ENCODE data around the gene HSPB8.

The HSPB8 gene

DNA sequence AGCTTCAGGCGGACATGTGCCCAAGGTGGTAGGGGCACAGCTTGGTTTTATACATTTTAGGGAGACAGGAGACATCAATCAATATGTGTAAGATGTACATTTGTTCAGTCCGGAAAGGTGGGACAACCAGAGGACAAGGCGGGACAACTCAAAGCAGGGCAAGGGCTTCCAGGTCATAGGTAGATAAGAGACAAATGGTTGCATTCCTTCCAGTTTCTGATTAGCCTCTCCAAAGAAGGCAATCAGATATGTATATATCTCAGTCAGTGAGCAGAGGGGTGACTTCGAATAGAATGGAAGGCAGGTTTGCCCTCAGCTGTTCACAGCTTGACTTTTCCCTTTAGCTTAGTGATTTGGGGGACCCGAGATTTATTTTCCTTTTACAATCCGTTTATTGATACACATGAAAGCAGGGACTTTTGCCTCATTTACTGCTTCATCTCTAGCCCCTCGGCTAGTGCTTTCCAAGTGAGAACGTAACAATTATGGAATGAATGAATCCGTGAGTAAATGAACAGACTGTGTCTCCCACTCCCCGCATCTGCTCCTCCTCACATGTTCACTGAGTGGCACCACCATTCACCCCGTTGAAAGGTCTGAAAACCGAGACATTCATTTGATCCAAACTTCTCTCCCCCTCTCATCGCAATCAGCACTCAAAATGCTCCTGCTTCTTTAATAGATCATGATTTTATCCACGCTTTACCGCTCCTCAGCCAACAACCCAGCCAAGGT is 6.9 kb upstream of the HSPB8 start:
- TF ChIP-seq, protein P1, sequence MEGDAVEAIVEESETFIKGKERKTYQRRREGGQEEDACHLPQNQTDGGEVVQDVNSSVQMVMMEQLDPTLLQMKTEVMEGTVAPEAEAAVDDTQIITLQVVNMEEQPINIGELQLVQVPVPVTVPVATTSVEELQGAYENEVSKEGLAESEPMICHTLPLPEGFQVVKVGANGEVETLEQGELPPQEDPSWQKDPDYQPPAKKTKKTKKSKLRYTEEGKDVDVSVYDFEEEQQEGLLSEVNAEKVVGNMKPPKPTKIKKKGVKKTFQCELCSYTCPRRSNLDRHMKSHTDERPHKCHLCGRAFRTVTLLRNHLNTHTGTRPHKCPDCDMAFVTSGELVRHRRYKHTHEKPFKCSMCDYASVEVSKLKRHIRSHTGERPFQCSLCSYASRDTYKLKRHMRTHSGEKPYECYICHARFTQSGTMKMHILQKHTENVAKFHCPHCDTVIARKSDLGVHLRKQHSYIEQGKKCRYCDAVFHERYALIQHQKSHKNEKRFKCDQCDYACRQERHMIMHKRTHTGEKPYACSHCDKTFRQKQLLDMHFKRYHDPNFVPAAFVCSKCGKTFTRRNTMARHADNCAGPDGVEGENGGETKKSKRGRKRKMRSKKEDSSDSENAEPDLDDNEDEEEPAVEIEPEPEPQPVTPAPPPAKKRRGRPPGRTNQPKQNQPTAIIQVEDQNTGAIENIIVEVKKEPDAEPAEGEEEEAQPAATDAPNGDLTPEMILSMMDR (IDR thresholded peaks at IDR 0.05; ENCODE audit: insufficient read depth, low read length, poor library complexity, severe bottlenecking), result no peak
- H3K27me3 ChIP-seq (replicated peaks; ENCODE audit: control insufficient read depth, insufficient read depth, low read length), result no peaks in the 10 kb centered on the region
- DNase-seq (ENCODE audit: extremely low read depth, insufficient read length), result no peak
- H3K4me3 ChIP-seq (replicated peaks; ENCODE audit: low read depth, low read length), result no peak overlapping the region
- H3K36me3 ChIP-seq (ENCODE audit: control insufficient read depth, insufficient read depth, low read length), result no peaks in the 10 kb centered on the region

DNA sequence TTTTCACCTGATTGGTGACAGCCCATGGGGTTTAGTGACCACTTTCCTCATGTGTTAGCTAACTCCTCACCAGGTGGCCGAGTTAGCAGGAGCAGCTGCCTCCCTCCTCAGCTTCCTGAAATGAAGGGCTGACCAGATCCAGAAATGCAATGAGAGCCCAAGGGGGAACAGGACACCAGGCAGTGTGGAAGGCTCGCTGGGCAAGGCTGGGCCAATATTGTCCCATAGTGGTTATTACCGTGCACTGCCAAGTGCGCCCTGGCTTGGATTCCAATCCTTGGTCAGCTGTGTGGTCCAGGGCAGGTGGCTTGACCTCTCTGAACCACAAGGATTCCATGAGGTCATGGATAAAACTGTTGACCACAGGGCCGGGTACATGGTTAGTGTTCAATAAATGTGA is 3.6 kb upstream of the HSPB8 start:
- no peak for DNase-seq (ENCODE audit: extremely low read depth, insufficient read length)
- Histone ChIP-seq H3K36me3 (ENCODE audit: control insufficient read depth, insufficient read depth, low read length) (no peaks in the 10 kb centered on the region), H3K4me3 (replicated peaks; ENCODE audit: low read depth, low read length) (no peak overlapping the region), H3K27me3 (replicated peaks; ENCODE audit: control insufficient read depth, insufficient read depth, low read length) (no peaks in the 10 kb centered on the region; the same call in 1 of the 2 replicates)
- TF ChIP-seq, protein P1 (IDR thresholded peaks at IDR 0.05; ENCODE audit: insufficient read depth, low read length, poor library complexity, severe bottlenecking), result no peak

DNA sequence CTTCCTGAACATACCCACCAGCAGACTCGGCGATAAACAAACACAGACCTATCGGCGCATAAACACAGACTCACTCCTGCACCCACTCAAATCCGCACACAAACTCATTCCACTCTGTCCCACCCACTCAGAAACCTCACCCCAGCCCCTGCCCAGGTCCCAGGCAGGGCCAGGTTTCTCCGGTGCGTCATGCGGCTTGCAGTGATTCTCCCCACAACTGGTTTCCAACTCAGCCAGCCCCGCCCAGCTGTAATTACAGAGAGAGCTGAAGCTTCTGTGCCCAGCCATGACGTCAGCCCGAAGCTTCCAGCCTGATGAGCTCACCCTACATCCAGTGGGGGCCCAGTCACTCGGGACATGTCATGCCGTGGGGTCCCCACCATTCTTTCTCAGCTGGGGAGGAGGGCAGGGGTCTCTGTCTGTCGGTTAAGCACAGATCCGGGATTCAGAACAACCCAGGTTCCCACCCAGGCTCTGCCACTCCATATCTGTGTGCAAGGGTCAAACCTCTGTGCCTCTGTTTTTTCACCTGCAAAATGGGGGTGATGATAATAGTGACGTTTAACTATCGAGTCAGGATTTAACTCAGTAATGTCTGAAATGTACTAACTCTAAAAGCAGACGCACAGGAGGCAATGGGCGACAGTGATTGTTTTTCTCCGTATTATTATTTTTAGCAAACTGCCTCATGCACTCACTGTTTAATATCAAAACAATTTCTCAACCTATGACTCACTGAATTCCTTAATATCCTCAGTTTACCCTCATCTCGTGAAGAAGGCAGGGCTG is 2.3 kb upstream of the HSPB8 start:
- DNase-seq (ENCODE audit: extremely low read depth, insufficient read length), result no peak
- no peaks in the 10 kb centered on the region for H3K36me3 ChIP-seq (ENCODE audit: control insufficient read depth, insufficient read depth, low read length)
- H3K4me3 ChIP-seq (replicated peaks; ENCODE audit: low read depth, low read length), result no peak overlapping the region
- TF ChIP-seq, protein P1 (IDR thresholded peaks at IDR 0.05; ENCODE audit: insufficient read depth, low read length, poor library complexity, severe bottlenecking), result no peak
- no peaks in the 10 kb centered on the region; the same call in 1 of the 2 replicates for H3K27me3 ChIP-seq (replicated peaks; ENCODE audit: control insufficient read depth, insufficient read depth, low read length)

DNA sequence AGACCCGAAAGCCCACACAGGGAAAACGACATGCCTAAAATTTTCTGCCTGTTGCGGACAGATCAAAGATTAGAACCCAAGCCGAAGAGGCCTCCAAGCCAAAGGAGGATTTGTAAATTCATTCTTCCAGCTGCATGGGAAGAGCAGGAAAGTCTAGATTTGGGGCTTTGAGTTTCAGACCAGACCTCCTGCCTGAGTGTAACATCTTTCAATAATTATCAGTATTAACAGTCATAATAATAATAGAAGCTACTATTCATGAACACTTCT is 1.7 kb upstream of the HSPB8 start:
- no peak overlapping the region for H3K4me3 ChIP-seq (replicated peaks; ENCODE audit: low read depth, low read length)
- TF ChIP-seq, protein P1 (IDR thresholded peaks at IDR 0.05; ENCODE audit: insufficient read depth, low read length, poor library complexity, severe bottlenecking), result no peak
- no peak for DNase-seq (ENCODE audit: extremely low read depth, insufficient read length)
- H3K36me3 ChIP-seq (ENCODE audit: control insufficient read depth, insufficient read depth, low read length), result no peaks in the 10 kb centered on the region
- H3K27me3 ChIP-seq (replicated peaks; ENCODE audit: control insufficient read depth, insufficient read depth, low read length), result no peaks in the 10 kb centered on the region; the same call in 1 of the 2 replicates

DNA sequence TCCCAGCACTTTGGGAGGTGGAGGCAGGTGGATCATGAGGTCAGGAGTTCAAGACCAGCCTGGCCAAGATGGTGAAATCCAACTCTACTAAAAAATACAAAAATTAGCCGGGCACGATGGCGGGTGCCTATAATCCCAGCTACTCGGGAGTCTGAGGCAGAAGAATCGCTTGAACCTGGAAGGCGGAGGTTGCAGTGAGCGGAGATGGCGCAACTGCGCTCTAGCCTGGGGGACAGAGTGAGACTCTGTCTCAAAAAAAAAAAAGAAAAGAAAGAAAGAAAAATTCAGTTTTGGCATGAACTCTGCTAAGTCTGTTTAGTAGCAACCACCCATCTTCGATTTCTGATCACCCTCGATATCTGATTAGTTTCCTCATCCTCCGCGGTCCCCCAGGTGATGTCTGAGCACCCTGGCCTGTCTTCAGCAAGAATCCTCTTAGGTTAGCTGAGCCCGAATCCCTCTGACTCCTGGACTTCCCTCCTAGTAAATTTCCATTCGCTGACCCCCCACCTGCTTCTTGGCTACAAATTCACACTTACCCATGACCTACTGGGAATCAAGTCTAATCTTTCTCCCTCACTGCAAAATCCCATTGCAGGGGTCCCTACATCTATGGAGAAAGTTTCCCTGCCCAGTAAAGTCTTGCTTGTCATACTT is 879 bp upstream of the HSPB8 start:
- no peak overlapping the region for H3K4me3 ChIP-seq (replicated peaks; ENCODE audit: low read depth, low read length)
- no peak for DNase-seq (ENCODE audit: extremely low read depth, insufficient read length)

More for the DNA sequence above, 879 bp upstream of the HSPB8 start:
- TF ChIP-seq, protein P1 (IDR thresholded peaks at IDR 0.05; ENCODE audit: insufficient read depth, low read length, poor library complexity, severe bottlenecking), result no peak
- no peaks in the 10 kb centered on the region; the same call in 1 of the 2 replicates for H3K27me3 ChIP-seq (replicated peaks; ENCODE audit: control insufficient read depth, insufficient read depth, low read length)
- H3K36me3 ChIP-seq (ENCODE audit: control insufficient read depth, insufficient read depth, low read length), result no peaks in the 10 kb centered on the region

All from GM06990 (cell line).